ENCODE results near the gene AVP.

Gene AVP

GRCh38 chr20:3032624-3033023, 51.9 kb downstream of the AVP start:
- DNase-seq, result no peak
- no peaks in the 10 kb centered on the region for H3K9me3 Mint-ChIP-seq
- H3K4me1 Mint-ChIP-seq, result peaks cover 4% of the 10 kb centered on the region
- no peaks in the 10 kb centered on the region for H3K27me3 Mint-ChIP-seq (ENCODE audit: low read depth, poor library complexity)
- peaks cover 38% of the 10 kb centered on the region for H3K36me3 Mint-ChIP-seq (ENCODE audit: low read depth)
- TF ChIP-seq CTCF (IDR thresholded peaks at IDR 0.05), result no peak
- H3K4me3 Mint-ChIP-seq, result no peak overlapping the region
- H3K27ac Mint-ChIP-seq, result no peak overlapping the region

All from nephron progenitor cell (in vitro differentiated cells).